Right ventricle myocardium inferior (tissue), 1 donor: ENCODE measurements around the gene ARHGAP45. TPM values are rescaled to one million over a fixed set of nuclear protein-coding genes. Genes with fewer than 3 reads are reported as not detected.
A peak's percentile ranks its signal among the peaks of the same experiment; 100 is the strongest.
"Not testable (repeated sequence)": the region's sequence is repeated elsewhere in the genome, so short reads cannot be mapped to it uniquely, and the experiment has no call there.

ENCODE experiments used
- ATAC-seq: fragments of 200-7000 bp; cut with Tn5 transposase; one replicate; pipeline ENCODE4 v1.9.1; 2020; ENCODE audit warnings: mild to moderate bottlenecking, moderate library complexity
- DNase-seq: peaks from one replicate; pipeline ENCODE4 v3.0.0; 2021; ENCODE audit errors: missing footprints
- intact Hi-C: fragments of 100-400 bp; cut with DNase I; formaldehyde crosslinking; loops from one replicate; pipeline ENCODE4 v1.11.0; 2022
- total RNA-seq: library from RNA; stranded (reverse); fragmentation: NEBNext Ultra II Directional; extraction: Animal tissue kit (Norgen Biotek cat#: 25700); gene quantifications from one replicate; pipeline ENCODE4 v1.2.1, GENCODE V29; 2021
- donor health status: DM: no; HTN: yes; CAD: no; lungs with severe emphysema.

ARHGAP45 gene
- total RNA-seq, 1 donor from 2014 or later, result 6.6 TPM

DNA sequence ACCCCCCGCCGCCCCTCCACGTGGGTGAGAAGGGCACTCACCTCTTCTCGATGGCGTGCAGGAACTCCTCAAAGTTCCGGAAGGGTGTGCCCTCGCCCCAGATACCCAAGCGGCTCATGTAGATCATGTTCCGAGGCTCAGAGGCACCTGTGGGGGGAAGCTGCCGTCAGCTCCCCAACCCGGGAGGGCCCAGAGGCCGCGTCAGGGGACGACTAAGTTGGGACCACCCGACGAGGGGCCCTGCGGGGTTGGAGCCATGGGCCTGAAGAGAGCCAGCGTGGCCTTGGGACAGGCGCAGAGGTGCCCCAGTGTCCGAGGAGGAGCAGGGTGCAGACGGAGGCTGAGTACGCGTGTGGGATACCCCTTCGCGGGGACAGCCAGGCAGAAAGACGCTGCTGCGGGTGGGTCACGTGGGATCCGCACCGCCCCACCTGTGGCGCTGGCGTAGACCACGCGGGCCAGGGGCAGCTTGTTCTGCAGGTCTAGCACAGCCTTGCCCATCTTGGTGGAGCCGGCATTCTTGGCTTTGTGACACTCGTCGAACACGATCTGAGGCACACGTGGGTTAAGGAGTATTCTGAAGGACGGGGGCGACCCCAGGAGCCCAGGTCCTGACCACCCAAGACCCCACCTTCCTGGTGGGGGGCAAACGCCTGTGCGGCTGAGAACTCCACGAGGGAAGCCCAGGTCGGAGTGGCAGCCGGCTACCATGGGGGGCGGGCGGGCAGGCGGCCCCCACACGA is 52.7 kb downstream of the ARHGAP45 start:
- peak; percentile 40 for DNase-seq
- intact Hi-C loops, result no loop called here
- ATAC-seq, result no peak

DNA sequence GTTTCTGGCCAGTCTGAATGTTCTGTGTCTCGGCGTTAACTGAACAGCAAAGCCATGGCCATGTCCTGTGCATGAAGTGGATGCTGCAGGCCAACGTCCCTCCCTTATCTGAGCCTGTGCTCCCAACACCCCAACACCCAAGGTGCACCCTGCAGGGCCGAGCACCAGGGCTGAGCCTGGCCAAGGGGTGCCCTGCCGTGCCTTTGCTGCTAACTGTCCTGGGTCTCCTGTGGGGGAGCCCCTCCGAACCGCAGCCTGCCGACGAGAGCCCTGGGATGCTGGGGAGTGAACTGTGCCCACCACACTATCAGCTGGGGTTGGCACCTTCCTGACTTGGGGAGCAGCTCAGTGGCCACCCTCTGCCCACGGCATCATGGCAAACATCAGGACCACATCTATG is 54.4 kb downstream of the ARHGAP45 start:
- no peak for DNase-seq
- intact Hi-C loops, result no loop called here
- no peak for ATAC-seq

DNA sequence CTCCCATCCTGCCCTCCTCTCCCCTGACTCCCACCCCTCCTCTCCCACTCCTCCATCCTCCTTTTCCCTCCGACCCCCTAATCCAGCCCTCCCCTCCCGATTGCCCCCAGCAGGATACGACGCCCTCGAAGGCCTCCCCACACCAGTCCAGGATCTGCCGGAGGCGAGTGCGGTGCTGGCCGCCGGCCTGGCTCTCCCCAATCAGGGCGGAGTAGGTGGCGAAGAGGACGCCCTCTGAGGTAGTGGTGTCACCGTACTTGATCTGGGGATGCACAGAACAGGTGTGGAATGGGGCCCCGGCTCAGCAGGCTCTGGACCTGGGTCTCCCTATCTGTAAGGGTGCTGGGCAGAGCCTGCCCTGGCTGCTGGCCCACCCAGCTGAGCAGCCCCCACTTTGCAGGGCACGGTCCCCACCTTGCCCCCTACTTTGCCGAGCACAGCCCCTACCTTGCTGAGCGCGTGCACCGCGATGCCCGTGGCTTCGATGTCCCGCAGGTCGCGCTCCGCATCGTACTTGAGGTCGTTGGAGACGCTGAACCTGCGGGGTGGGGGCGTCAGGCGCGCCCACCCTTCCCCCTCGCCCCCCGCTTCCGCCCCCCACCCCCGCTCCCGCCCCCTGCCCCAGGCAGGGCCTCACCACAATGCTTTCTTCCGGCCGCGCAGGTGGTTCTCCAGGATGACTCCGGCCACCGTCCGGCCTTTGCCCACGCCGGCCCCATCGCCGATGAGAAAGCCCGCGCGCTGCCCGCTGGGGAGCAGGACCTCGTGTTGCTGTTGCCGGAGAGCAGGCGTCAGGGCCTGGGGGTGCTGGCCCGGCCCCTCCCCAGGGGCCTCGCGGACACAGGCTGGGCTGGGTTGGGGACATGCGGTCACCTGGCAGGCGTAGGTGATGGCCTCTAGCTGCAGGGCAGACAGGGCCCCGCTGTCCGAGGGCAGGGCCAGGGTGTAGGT is 55.3 kb downstream of the ARHGAP45 start:
- DNase-seq (no peak), ATAC-seq (no peak)
- intact Hi-C loops, result no loop called here

DNA sequence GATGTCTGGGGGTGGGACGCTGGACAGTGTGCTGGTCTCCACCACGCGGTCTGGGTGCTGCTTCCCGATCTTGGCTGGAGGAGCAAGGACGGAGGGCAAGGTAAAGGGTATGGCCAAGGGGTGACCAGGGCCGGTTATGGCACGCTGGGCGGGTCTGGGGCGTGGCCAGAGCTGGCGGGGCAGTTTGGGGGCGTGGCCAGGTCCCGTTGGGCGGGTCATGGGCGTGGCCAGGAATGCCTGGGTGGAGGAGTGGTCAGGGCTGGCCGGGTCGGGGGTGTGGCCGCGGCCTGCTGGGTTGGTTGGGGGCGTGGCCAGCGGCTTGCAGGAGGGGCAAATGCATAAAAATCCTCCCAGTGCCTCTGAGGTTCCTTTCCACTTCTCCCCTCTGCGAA is 56.0 kb downstream of the ARHGAP45 start:
- intact Hi-C loops, result no loop called here
- DNase-seq (no peak), ATAC-seq (peak; percentile 46)

DNA sequence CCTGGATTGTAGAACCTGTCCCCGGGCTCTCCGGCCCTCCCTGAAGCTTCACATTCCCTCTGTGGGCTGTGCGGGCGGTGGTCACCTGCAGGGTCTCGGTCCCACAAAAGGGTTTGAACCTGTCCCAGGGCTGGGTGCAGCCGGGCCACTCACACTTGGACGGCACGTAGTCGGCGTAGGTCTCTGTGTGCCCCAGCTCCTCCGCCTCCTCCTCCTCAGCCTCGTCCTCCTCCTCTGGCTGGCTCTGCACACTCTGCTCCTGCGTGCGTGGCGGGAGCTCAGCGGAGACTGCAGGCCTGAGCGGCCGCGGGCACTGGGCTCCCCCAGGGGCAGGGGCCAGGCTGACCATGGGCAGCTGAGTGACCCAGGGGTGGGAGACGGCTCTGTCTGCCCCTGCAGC is 56.4 kb downstream of the ARHGAP45 start:
- ATAC-seq, result no peak
- intact Hi-C loops, result no loop called here
- no peak for DNase-seq

DNA sequence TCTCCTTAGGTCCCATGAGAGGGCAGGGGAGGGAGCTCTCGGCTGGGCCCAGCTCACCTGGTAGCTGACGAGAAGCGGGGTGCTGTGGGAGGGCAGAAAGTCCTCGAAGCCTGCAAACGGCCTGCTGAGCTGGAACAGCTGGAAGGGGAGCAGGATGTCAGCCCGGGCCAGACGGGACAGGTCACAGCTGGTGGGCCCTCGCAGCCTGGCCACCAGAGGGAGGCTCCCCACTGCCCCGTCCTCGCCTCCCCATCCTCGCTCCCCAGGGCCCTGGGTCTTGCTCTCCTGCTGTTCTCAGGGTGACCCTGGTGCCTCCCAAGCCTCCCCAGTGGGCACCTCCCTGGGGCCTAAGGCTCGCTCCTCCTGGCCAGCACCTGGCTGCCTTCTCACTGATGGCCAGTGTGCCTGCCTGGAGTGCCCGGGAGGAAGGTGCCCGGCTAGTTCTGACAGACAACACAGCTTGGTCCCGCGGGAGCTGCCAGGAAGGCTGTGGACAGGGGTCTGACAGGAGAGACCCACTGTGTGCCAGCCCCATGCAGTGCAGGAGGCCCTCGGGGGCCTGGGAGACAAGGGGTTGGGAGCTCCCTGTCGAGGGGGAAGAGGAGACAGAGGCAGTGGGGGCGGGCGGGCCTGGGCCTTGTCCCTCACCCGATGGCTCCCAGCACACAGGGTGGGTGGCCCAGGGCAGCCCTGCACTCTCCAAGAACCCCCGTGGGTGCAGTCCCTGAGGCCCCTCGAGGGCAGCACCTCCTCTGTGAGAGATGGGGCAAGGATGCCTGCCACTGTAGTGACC is 57.1 kb downstream of the ARHGAP45 start:
- ATAC-seq, result no peak
- intact Hi-C loops, result no loop called here
- no peak for DNase-seq

DNA sequence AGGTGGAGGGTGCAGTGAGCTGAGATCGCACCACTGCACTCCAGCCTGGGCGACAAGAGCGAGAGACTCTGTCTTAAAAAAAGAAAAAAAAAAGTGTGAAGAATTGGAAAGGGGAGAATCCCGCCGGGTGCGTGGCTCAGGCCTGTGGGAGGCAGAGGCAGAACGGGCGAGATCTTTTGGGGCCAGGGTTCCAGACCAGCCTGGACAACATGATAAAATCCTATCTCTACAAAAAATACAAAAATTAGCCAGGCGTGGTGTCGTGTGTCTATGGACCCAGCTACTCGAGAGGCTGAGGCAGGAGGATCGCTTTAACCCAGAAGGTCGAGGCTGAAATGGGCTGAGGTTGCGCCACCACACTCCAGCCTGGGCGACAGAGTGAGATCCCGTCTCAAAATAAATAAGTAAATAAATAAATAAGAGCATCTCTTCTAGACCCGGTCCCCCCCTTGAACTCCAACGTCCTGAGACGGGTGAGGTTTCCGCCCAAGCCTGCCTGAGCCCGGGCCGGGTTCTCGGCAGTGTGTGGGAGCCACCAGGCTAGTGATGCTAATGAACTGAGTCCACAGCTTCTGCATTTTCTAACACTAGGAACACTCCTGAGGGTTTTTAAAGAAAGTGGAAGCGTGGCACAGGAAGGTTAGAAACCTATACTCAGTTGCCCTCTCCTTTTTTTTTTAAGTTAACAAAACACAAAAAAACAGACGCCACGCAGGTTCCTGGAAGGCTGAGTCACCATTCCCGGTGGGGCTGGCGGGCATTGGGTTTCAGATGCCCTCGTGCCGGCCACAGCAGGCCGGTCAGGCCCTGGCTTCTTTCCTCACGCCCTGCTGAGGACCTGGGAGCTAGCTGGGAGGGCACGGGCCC is 58.9 kb downstream of the ARHGAP45 start:
- no peak for DNase-seq
- ATAC-seq, result no peak
- intact Hi-C loops, result no loop called here

DNA sequence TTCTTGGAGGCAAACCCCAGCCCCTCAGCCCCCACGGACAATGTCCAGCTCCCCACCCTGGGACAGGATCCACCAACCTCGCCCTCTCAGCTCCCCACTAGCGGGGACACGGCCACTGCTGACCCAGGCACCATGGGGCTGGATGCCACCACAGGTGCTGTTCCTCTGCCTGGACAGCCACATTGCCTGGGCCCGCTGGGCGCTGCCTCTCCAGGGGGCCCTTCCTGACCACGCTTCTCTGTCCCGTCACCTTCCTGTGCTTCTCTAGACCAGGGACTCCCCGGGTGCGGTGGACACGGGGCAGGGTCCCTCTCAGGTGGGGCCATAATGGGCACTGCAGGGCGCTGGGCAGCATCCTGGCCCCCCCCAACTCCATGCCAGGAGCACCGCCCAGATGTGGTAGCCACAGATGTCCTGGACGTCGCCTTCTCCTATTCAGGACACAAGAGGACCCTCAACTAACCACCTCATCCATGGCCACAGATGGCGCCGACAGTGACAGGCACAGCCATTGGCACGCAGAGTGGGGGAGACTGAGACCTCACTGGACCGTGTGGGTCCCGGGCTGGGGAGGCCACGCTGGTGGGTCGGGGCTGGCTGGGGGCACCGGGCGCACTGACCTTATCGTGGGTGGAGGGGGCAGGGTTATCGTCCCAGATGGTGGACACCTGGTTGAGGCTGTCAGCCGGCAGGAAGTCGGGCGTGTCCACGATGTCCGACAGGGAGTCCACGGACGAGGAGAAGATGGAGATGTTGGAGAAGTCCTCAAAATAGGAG is 60.2 kb downstream of the ARHGAP45 start:
- ATAC-seq (no peak), DNase-seq (no peak)
- intact Hi-C loops, result no loop called here

DNA sequence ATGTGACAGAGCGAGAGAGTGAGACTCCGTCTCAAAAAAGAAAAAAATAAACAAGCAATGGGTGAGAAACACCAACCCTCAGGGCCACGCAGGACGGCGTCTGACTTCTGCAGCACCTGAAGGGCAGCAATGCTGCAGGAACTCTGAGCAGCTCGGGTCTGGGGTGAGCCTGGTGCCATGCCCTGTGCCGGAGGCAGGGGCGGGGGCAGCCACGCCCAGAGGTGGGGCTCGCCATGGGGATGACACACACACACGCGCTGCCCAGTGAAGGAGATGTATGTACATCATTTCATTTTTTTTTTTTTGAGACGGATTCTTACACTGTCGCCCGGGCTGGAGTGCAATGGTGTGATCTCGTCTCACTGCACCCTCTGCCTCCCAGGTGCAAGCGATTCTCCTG is 61.1 kb downstream of the ARHGAP45 start:
- DNase-seq (no peak), ATAC-seq (no peak)
- intact Hi-C loops, result no loop called here

DNA sequence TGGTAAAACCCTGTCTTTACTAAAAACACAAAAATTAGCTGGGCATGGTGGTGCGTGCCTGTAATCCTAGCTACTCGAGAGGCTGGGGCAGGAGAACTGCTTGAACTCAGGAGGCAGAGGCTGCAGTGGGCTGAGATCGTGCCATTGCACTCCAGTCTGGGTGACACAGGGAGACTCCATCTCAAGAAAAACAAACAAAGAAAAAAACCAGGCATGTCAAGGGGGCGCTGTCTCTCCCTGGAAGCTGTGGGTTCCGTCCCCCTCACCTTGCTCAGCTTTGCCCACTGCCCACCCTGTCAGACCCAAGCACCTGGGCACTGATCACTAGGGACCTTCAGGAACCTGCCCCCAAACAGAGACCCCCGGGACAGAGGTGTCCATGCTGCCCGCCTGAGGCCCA is 62.1 kb downstream of the ARHGAP45 start:
- ATAC-seq, intact Hi-C loops, DNase-seq: not testable (repeated sequence)

DNA sequence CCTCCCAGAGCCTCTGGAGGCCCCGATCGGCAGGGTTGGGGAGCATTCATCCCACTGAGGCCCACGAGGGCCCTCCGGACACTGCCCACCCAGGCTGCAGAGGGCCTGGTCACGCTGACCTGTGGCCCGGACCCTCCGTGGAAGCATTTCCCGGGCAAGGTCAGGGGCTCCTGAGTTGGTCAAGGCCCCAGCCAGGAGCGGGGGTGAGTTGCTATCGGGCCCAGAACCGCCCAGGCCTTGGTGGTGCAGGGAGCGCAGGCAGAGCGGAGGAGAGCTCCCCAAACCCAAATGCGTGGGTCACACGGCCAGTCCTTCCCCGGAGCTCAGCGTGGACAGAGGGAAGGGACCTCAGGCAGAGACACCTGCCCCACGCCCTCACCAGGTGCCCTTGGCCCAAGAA is 62.6 kb downstream of the ARHGAP45 start:
- no peak for ATAC-seq
- DNase-seq, result no peak
- intact Hi-C loops, result no loop called here

DNA sequence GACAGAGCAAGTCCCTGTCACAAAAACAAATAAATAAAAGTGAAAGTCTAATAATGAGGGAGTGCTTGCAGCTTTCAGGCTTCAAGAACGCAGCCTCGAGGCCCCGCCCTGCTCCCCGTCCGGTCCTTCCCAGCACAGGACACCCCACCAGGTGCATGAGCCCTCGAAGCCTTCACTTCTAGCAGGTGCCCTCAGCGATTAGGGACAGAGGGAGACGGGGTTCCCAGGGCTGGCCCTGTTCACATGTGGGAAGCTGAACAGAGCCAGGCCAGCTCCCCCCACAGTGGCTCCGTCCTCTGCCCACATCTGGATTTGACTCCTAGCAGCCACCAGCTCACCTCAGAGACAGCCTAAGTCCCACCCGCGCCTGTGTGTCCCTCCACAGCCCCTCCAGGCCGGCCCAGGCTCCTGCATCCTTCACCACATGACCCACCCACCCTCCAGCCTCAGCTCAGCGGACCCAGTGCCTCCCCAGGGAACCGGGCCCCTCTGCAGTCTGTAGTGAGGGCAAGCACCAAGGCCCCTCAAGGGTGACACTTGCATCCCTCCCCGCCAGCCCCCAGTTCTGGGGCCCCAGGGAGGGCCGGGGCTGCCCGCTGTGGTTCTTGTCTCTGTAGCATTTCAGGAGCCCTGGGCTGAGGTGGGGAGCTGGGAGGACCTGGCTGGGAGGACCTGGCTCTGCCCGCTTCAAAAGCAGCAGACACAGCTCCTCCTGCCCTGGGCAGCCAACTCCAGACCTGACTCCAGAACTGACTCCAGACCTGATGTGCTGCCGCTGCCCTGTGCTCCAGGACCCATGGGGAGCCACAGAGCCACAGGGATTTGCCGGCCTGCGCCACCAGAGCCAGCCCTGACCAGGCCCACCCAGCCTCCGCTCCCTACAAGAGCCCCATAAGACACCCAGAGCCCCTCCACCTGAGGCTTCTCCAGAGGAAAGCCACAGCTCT is 64.1 kb downstream of the ARHGAP45 start:
- ATAC-seq, result no peak
- intact Hi-C loops, result loop anchor here (5.0 kb wide), 1 partner anchor 41 kb away; the partner anchor contains the start of gene SBNO2

DNA sequence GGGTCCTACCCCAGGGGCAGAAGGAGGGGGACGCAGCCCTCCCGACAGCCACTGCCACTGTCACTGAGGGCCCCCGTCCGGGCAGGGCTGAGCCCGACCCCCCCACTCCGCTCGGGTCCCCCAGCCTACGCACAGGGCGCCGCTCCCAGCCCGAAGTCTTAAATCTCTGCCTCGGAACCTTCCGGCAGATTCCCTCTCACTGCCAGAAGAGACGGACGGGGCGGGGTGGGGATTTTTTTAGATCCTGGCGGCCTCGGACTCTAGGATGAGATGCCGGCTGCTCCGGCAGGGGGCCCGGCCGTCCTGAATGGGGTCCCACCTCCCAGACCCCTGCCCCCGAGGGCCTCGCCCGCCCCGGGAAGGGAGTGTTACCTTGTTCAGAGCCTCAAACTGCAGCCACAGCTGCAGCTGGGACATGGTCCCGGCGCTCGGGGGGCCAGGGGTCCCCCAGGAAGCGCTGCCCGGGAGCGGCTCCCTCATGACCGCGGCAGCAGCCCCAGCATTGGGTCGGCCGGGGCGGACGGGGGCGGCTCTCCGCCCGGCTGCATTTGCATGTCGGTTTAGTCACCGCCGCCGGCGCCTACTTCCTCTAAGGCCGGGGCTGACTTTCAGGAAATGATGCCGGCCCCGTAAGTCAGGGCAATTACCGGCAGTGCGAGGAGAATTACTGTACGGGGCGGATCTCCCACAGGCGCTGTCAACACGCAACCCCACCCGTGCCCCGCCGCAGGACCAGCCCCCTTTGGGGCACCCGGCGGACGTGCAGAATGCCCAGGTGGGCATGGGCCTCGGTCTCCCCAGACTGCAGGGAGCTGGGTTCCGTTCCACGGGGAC is 65.0 kb downstream of the ARHGAP45 start:
- DNase-seq (peak; percentile 97), ATAC-seq (peak; percentile 77)
- intact Hi-C loops, result loop anchor here (5.0 kb wide), 1 partner anchor 40 kb away; the partner anchor contains the start of gene SBNO2

More for the DNA sequence above, 64.1 kb downstream of the ARHGAP45 start:
- no peak for DNase-seq

DNA sequence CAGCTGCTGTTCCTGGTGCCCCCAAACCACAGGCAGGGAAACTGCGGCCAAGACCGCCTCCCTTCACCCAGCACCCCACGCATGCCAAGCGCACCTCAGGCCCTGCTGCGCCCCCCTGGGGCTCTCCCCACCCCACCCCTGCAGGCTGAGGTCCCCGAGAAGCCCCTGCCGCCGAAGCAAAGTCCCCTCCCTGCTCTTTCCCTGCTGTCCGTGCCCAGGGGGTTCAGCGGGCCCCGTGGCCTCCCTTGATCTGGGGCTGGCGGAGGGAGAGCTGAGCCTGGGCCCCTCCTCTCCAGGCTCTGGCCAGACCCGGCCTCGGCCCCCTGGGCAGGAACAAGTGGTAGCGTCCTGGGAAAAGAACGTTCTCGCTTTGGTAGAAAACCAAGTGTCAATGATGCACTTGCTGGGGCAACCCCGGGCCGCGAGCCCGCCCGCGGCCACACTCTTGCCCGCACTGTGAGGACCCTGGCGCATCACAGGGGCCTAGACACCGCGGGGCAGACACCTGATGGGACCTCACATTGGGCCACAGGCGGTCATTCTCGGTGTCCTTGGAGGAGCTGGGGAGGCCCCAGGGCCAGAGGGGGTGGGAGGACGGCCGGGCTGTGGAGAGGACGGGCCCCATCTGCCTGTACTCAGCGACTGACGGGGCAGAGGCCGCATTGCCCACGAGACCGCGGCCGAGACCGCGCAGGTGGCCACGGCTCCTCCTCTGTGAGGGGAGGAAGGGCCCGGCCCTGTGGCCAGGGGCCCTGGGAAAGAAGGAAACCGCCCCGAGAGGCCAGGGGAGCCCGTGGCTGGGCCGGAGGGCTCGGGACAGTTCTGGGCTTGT is 65.8 kb downstream of the ARHGAP45 start:
- peak; percentile 15 for ATAC-seq
- intact Hi-C loops, result loop anchor here (5.0 kb wide), 1 partner anchor 40 kb away; the partner anchor contains the start of gene SBNO2
- no peak for DNase-seq
